ENCODE data around the gene KCTD15.

Gene KCTD15

GRCh38 chr19:33796164-33796875 lies at the start of gene KCTD15:
Gene KCTD15 (plus strand): TSS chr19:33796870. CDS start chr19:33800455, 3,585 bp downstream.
- peak within 1 kb of the TSS; percentile 73 for H3K4me3 ChIP-seq (ENCODE audit: low read depth, low read length)

GRCh38 chr19:33747273-33747672 lies 49.4 kb upstream of the KCTD15 start:
- H3K36me3 ChIP-seq (ENCODE audit: control insufficient read depth, insufficient read depth, low read length): peaks cover under 1% of the 10 kb centered on the region
- no peaks in the 10 kb centered on the region for H3K4me1 ChIP-seq (ENCODE audit: control insufficient read depth, insufficient read depth, low read length)
- no peaks in the 10 kb centered on the region for H3K9me3 ChIP-seq (ENCODE audit: control insufficient read depth, insufficient read depth, low read length)
- H3K9ac ChIP-seq (ENCODE audit: low read depth, low read length): no peak overlapping the region
- no peaks in the 10 kb centered on the region for H3K27me3 ChIP-seq (ENCODE audit: control insufficient read depth, insufficient read depth, low read length)
- H3K4me3 ChIP-seq (ENCODE audit: low read depth, low read length): no peak overlapping the region

More at GRCh38 chr19:33796164-33796875, at the start of gene KCTD15:
- Histone ChIP-seq H3K4me1 (ENCODE audit: control insufficient read depth, insufficient read depth, low read length) (peaks cover 12% of the 10 kb centered on the region), H3K27me3 (ENCODE audit: control insufficient read depth, insufficient read depth, low read length) (peaks cover 6% of the 10 kb centered on the region), H3K9ac (ENCODE audit: low read depth, low read length) (peak within 1 kb of the TSS; percentile 68), H3K36me3 (ENCODE audit: control insufficient read depth, insufficient read depth, low read length) (peaks cover 3% of the 10 kb centered on the region), H3K9me3 (ENCODE audit: control insufficient read depth, insufficient read depth, low read length) (no peaks in the 10 kb centered on the region)

- Histone ChIP-seq H3K4me3 (ENCODE audit: low read depth, low read length) (no peak overlapping the region), H3K9ac (ENCODE audit: low read depth, low read length) (no peak overlapping the region), H3K4me1 (ENCODE audit: control insufficient read depth, insufficient read depth, low read length) (no peaks in the 10 kb centered on the region), H3K9me3 (ENCODE audit: control insufficient read depth, insufficient read depth, low read length) (no peaks in the 10 kb centered on the region), H3K36me3 (ENCODE audit: control insufficient read depth, insufficient read depth, low read length) (no peaks in the 10 kb centered on the region), H3K27me3 (ENCODE audit: control insufficient read depth, insufficient read depth, low read length) (no peaks in the 10 kb centered on the region)
These were observed 48.4 kb upstream of the KCTD15 start for GRCh38 chr19:33748231-33748630.

GRCh38 chr19:33749016-33749415 lies 47.7 kb upstream of the KCTD15 start:
- no peaks in the 10 kb centered on the region for H3K27me3 ChIP-seq (ENCODE audit: control insufficient read depth, insufficient read depth, low read length)
- no peak overlapping the region for H3K9ac ChIP-seq (ENCODE audit: low read depth, low read length)
- no peak overlapping the region for H3K4me3 ChIP-seq (ENCODE audit: low read depth, low read length)
- no peaks in the 10 kb centered on the region for H3K36me3 ChIP-seq (ENCODE audit: control insufficient read depth, insufficient read depth, low read length)
- H3K4me1 ChIP-seq (ENCODE audit: control insufficient read depth, insufficient read depth, low read length): no peaks in the 10 kb centered on the region
- no peaks in the 10 kb centered on the region for H3K9me3 ChIP-seq (ENCODE audit: control insufficient read depth, insufficient read depth, low read length)

- Histone ChIP-seq H3K9me3 (ENCODE audit: control insufficient read depth, insufficient read depth, low read length) (no peaks in the 10 kb centered on the region), H3K27me3 (ENCODE audit: control insufficient read depth, insufficient read depth, low read length) (no peaks in the 10 kb centered on the region), H3K4me3 (ENCODE audit: low read depth, low read length) (no peak overlapping the region), H3K36me3 (ENCODE audit: control insufficient read depth, insufficient read depth, low read length) (no peaks in the 10 kb centered on the region), H3K9ac (ENCODE audit: low read depth, low read length) (no peak overlapping the region), H3K4me1 (ENCODE audit: control insufficient read depth, insufficient read depth, low read length) (no peaks in the 10 kb centered on the region)
These were observed 47.0 kb upstream of the KCTD15 start for GRCh38 chr19:33749619-33750175.

- Histone ChIP-seq H3K9ac (ENCODE audit: low read depth, low read length) (no peak overlapping the region), H3K4me3 (ENCODE audit: low read depth, low read length) (no peak overlapping the region), H3K36me3 (ENCODE audit: control insufficient read depth, insufficient read depth, low read length) (no peaks in the 10 kb centered on the region), H3K4me1 (ENCODE audit: control insufficient read depth, insufficient read depth, low read length) (no peaks in the 10 kb centered on the region), H3K27me3 (ENCODE audit: control insufficient read depth, insufficient read depth, low read length) (no peaks in the 10 kb centered on the region), H3K9me3 (ENCODE audit: control insufficient read depth, insufficient read depth, low read length) (no peaks in the 10 kb centered on the region)
These were observed 45.9 kb upstream of the KCTD15 start for GRCh38 chr19:33750587-33751435.

GRCh38 chr19:33751436-33751770 lies 45.3 kb upstream of the KCTD15 start:
- Histone ChIP-seq H3K9me3 (ENCODE audit: control insufficient read depth, insufficient read depth, low read length) (no peaks in the 10 kb centered on the region), H3K9ac (ENCODE audit: low read depth, low read length) (no peak overlapping the region), H3K27me3 (ENCODE audit: control insufficient read depth, insufficient read depth, low read length) (no peaks in the 10 kb centered on the region)

GRCh38 chr19:33752018-33752800 lies 44.5 kb upstream of the KCTD15 start:
- H3K27me3 ChIP-seq (ENCODE audit: control insufficient read depth, insufficient read depth, low read length): no peaks in the 10 kb centered on the region
- H3K9me3 ChIP-seq (ENCODE audit: control insufficient read depth, insufficient read depth, low read length): no peaks in the 10 kb centered on the region
- H3K4me1 ChIP-seq (ENCODE audit: control insufficient read depth, insufficient read depth, low read length): no peaks in the 10 kb centered on the region
- H3K36me3 ChIP-seq (ENCODE audit: control insufficient read depth, insufficient read depth, low read length): no peaks in the 10 kb centered on the region
- H3K4me3 ChIP-seq (ENCODE audit: low read depth, low read length): no peak overlapping the region
- H3K9ac ChIP-seq (ENCODE audit: low read depth, low read length): no peak overlapping the region

More at GRCh38 chr19:33751436-33751770, 45.3 kb upstream of the KCTD15 start:
- Histone ChIP-seq H3K4me3 (ENCODE audit: low read depth, low read length) (no peak overlapping the region), H3K36me3 (ENCODE audit: control insufficient read depth, insufficient read depth, low read length) (no peaks in the 10 kb centered on the region), H3K4me1 (ENCODE audit: control insufficient read depth, insufficient read depth, low read length) (no peaks in the 10 kb centered on the region)

- Histone ChIP-seq H3K4me1 (ENCODE audit: control insufficient read depth, insufficient read depth, low read length) (no peaks in the 10 kb centered on the region), H3K9ac (ENCODE audit: low read depth, low read length) (no peak overlapping the region), H3K4me3 (ENCODE audit: low read depth, low read length) (no peak overlapping the region), H3K36me3 (ENCODE audit: control insufficient read depth, insufficient read depth, low read length) (no peaks in the 10 kb centered on the region), H3K9me3 (ENCODE audit: control insufficient read depth, insufficient read depth, low read length) (no peaks in the 10 kb centered on the region), H3K27me3 (ENCODE audit: control insufficient read depth, insufficient read depth, low read length) (no peaks in the 10 kb centered on the region)
These were observed 43.7 kb upstream of the KCTD15 start for GRCh38 chr19:33752945-33753344.

GRCh38 chr19:33754361-33754760 lies 42.3 kb upstream of the KCTD15 start:
- no peak overlapping the region for H3K9ac ChIP-seq (ENCODE audit: low read depth, low read length)
- no peak overlapping the region for H3K4me3 ChIP-seq (ENCODE audit: low read depth, low read length)
- H3K9me3 ChIP-seq (ENCODE audit: control insufficient read depth, insufficient read depth, low read length): no peaks in the 10 kb centered on the region
- no peaks in the 10 kb centered on the region for H3K36me3 ChIP-seq (ENCODE audit: control insufficient read depth, insufficient read depth, low read length)
- no peaks in the 10 kb centered on the region for H3K4me1 ChIP-seq (ENCODE audit: control insufficient read depth, insufficient read depth, low read length)
- no peaks in the 10 kb centered on the region for H3K27me3 ChIP-seq (ENCODE audit: control insufficient read depth, insufficient read depth, low read length)
